GM12878 (cell line): Measurements from ENCODE around the gene MIA3. TPM values are rescaled to one million over a fixed set of nuclear protein-coding genes. Genes with fewer than 3 reads are reported as not detected.
"Not testable (repeated sequence)": the region's sequence is repeated elsewhere in the genome, so short reads cannot be mapped to it uniquely, and the experiment has no call there.

Source experiments
- ATAC-seq: fragments of 200-7000 bp; cut with Tn5 transposase; 3 replicates; pipeline ENCODE4 v1.9.1; 2020; ENCODE audit warnings: mild to moderate bottlenecking, moderate library complexity
- BruUV-seq: library from RNA; stranded (reverse); fragments of 400-500 nt; replicated peaks from 2 replicates; lab custom pipeline; 2021; lab: Mats Ljungman, UMichigan
- CTCF ChIA-PET: fragments of 300-600 bp; sonication (Branson Sonifier 250); formaldehyde crosslinking; extraction: SDS; loops from one replicate; lab custom pipeline; 2021; ENCODE audit warnings: inconsistent platforms; lab: Yijun Ruan, JAX
- POLR2A ChIA-PET: fragments of 350-600 bp; formaldehyde crosslinking; extraction: SDS; loops from one replicate; lab custom pipeline; 2021; ENCODE audit warnings: inconsistent platforms; lab: Charles Lee
- RAD21 ChIA-PET: fragments of 300-600 bp; sonication (Branson Sonifier 250); formaldehyde crosslinking; loops from one replicate; lab custom pipeline; 2023; ENCODE audit warnings: antibody characterized with exemption; ENCODE audit not compliant: unreplicated experiment; lab: Charles Lee
- SMC1A ChIA-PET: fragments of 300-600 bp; sonication (Branson Sonifier 250); formaldehyde crosslinking; loops from one replicate; lab custom pipeline; 2023; ENCODE audit not compliant: unreplicated experiment, uncharacterized antibody; lab: Charles Lee
- DNase-seq: peaks from one replicate; pipeline ENCODE4 v3.0.0-alpha.2; 2011; ENCODE audit warnings: low read depth, low spot score
- FAIRE-seq: peaks from 3 replicates; lab custom pipeline; 2011; peaks lifted over from hg19 to GRCh38; lab: Jason Lieb, UNC
- H2AFZ ChIP-seq: 2 replicates; pipeline ENCODE4 v1.6.0; 2011; ENCODE audit warnings: low read depth, low read length, control low read depth; ENCODE audit not compliant: control insufficient read depth
- H3K27ac ChIP-seq: 2 replicates; pipeline ENCODE4 v1.5.1; 2011; ENCODE audit warnings: control low read depth; ENCODE audit not compliant: control insufficient read depth, insufficient read depth
- H3K27me3 ChIP-seq, 2 experiments: replicated peaks in 1 of 2; 2 replicates each; pipeline versions ENCODE4 v1.6.0 to v1.6.1; 2011; ENCODE audit warnings: low read length in 1 of 2; ENCODE audit not compliant: control insufficient read depth in 2 of 2, insufficient read depth in 2 of 2
- H3K36me3 ChIP-seq, 2 experiments: 2 replicates each; pipeline ENCODE4 v1.5.1; 2011; ENCODE audit warnings: low read length in 1 of 2; ENCODE audit not compliant: control insufficient read depth in 2 of 2, insufficient read depth in 2 of 2
- H3K4me1 ChIP-seq: 2 replicates; pipeline ENCODE4 v1.6.1; 2011; ENCODE audit warnings: mild to moderate bottlenecking, low read length, moderate library complexity, mixed read lengths; ENCODE audit not compliant: control insufficient read depth, insufficient read depth
- H3K4me2 ChIP-seq: 2 replicates; pipeline ENCODE4 v1.6.0; 2011; ENCODE audit warnings: control low read depth; ENCODE audit not compliant: control insufficient read depth, insufficient read depth
- H3K4me3 ChIP-seq: fragments of 200-600 bp; sonication (generic); 2 replicates; pipeline ENCODE4 v1.5.1; 2016
- H3K79me2 ChIP-seq: 2 replicates; pipeline ENCODE4 v1.6.0; 2011; ENCODE audit warnings: low read length; ENCODE audit not compliant: control insufficient read depth, insufficient read depth
- H3K9ac ChIP-seq: 2 replicates; pipeline ENCODE4 v1.8.0; 2011; ENCODE audit warnings: low read length, control low read depth, mixed read lengths; ENCODE audit not compliant: control insufficient read depth, insufficient read depth
- H3K9me3 ChIP-seq: replicated peaks from 3 replicates; pipeline ENCODE4 v1.5.1; 2011; ENCODE audit warnings: mild to moderate bottlenecking, low read length; ENCODE audit not compliant: control insufficient read depth, insufficient read depth
- H4K20me1 ChIP-seq: 2 replicates; pipeline ENCODE4 v1.6.0; 2011; ENCODE audit not compliant: control insufficient read depth, insufficient read depth
- CHD1 ChIP-seq: IDR thresholded peaks from 2 replicates; pipeline ENCODE4 v1.6.1; 2012; ENCODE audit warnings: low read depth, low read length, improper control_type of control experiment
- CREB1 ChIP-seq: IDR thresholded peaks from 2 replicates; pipeline ENCODE4 v1.6.1; 2012; ENCODE audit warnings: low read depth, mild to moderate bottlenecking, inconsistent platforms
- ELK1 ChIP-seq: IDR thresholded peaks from 2 replicates; pipeline ENCODE4 v1.6.1; 2012; ENCODE audit warnings: low read depth, low read length, improper control_type of control experiment
- MLLT1 ChIP-seq: fragments of 450-650 bp; IDR thresholded peaks from 2 replicates; pipeline ENCODE4 v1.6.1; 2016; ENCODE audit warnings: mild to moderate bottlenecking
- NR2C2 ChIP-seq: IDR thresholded peaks from 2 replicates; pipeline ENCODE4 v1.6.1; 2011; ENCODE audit warnings: borderline replicate concordance, low read depth; ENCODE audit not compliant: control insufficient read depth, insufficient read length
- RBBP5 ChIP-seq: fragments of 200-600 bp; sonication (generic); conservative IDR thresholded peaks from 2 replicates; pipeline ENCODE4 v1.6.1; 2016
- WGBS: methylation state at CpG from one replicate; pipeline ENCODE4 v1.1.6; 2016; ENCODE audit warnings: low lambda C conversion rate; ENCODE audit not compliant: insufficient replicate concordance, insufficient coverage; ENCODE audit errors: missing lambda C conversion rate; 5-methylcytosine and 5-hydroxymethylcytosine counted together
- in situ Hi-C: fragments of 300-500 bp; cut with MboI; formaldehyde crosslinking; loops from 9 replicates; pipeline ENCODE4 v1.14.3; 2018; ENCODE audit warnings: mixed read lengths
- intact Hi-C: fragments of 100-400 bp; cut with micrococcal nuclease; formaldehyde crosslinking; loops from one replicate; pipeline ENCODE4 v1.14.2; 2022; ENCODE audit not compliant: unreplicated experiment
- polyA plus RNA-seq, 11 experiments: library from polyadenylated mRNA; depleted of rRNA in 4 of 11; unstranded in 6 of 11; stranded (reverse) in 5 of 11; fragments of >200 nt; fragmentation: Nextera tagmentation in 4 of 11; fragmentation: Illumina TruSeq in 1 of 11; extraction: Ambion mirVana in 4 of 11; extraction: Trizol in 1 of 11; gene quantifications; 1 replicate in 1 of 11; 2 replicates in 10 of 11; pipeline versions ENCODE4 v1.2.1 to v1.2.3, GENCODE V29; 2011 to 2016; ENCODE audit warnings: inconsistent platforms in 2 of 11, missing spikeins in 2 of 11, low read depth in 1 of 11
- total RNA-seq, 4 experiments: library from RNA; depleted of rRNA in 3 of 4; stranded (reverse); fragments of >200 nt in 3 of 4; fragmentation: Illumina TruSeq in 1 of 4; extraction: Trizol in 1 of 4; gene quantifications; 2 replicates each; pipeline versions ENCODE4 v1.2.1 to v1.2.3, GENCODE V29; 2013 to 2021

MIA3 gene
- total and polyA plus RNA-seq, 10 of the 15 experiments (the other 5 are each of a cell fraction or from before 2014, with no cell fraction given): 12.9 to 50.8 (median 30.3) TPM

GRCh38 chr1:222606757-222607156 lies 11.1 kb upstream of the MIA3 start (continued):
- TF ChIP-seq ELK1 (no peak), NR2C2 (no peak), CHD1 (no peak), RBBP5 (no peak), CREB1 (no peak), MLLT1 (no peak)
- TF ChIP-seq, all 136 proteins: peak for 0

- intact Hi-C loops, H3K4me3 ChIP-seq, H3K27me3 ChIP-seq, H4K20me1 ChIP-seq, in situ Hi-C loops, SMC1A ChIA-PET, H3K79me2 ChIP-seq, RAD21 ChIA-PET, H2AFZ ChIP-seq, H3K4me1 ChIP-seq, H3K27ac ChIP-seq, CTCF ChIA-PET, H3K4me2 ChIP-seq, DNase-seq, H3K9me3 ChIP-seq, H3K36me3 ChIP-seq, H3K9ac ChIP-seq, BruUV-seq, ATAC-seq, FAIRE-seq: not testable (repeated sequence)
- POLR2A ChIA-PET: interaction anchor here (1.1 kb wide), 1 partner anchor 24 kb away, joined by 3 read pairs; no protein-coding TSS in a partner anchor
- 6% methylated on average over 1 of the region's 1 CpG for WGBS
Observed at GRCh38 chr1:222609111-222609510, 8.8 kb upstream of the MIA3 start.
